ENCODE results near the gene TGM3.
"Not testable (repeated sequence)": the region's sequence is repeated elsewhere in the genome, so short reads cannot be mapped to it uniquely, and the experiment has no call there.

The TGM3 gene

GRCh38 chr20:2295886-2296515 lies at the start of gene TGM3:
TGM3 (plus strand) TSS chr20:2296001; CDS start chr20:2296064, 63 bp downstream.
- FAIRE-seq = no peak

- no peak for FAIRE-seq
These were observed 49.7 kb upstream of the TGM3 start for GRCh38 chr20:2246069-2246491.

GRCh38 chr20:2248837-2249236 lies 47.0 kb upstream of the TGM3 start:
- FAIRE-seq = no peak

GRCh38 chr20:2249935-2250334 lies 45.9 kb upstream of the TGM3 start:
- no peak for FAIRE-seq

- FAIRE-seq = no peak
These were observed 43.3 kb upstream of the TGM3 start for GRCh38 chr20:2252419-2252997.

GRCh38 chr20:2253256-2253655 lies 42.5 kb upstream of the TGM3 start:
- no peak for FAIRE-seq

GRCh38 chr20:2254333-2254732 lies 41.5 kb upstream of the TGM3 start:
- FAIRE-seq = no peak

GRCh38 chr20:2255926-2256531 lies 39.8 kb upstream of the TGM3 start:
- FAIRE-seq = no peak

GRCh38 chr20:2259731-2260130 lies 36.1 kb upstream of the TGM3 start:
- no peak for FAIRE-seq

GRCh38 chr20:2260250-2260649 lies 35.6 kb upstream of the TGM3 start:
- FAIRE-seq = no peak

GRCh38 chr20:2261046-2261485 lies 34.7 kb upstream of the TGM3 start:
- FAIRE-seq = no peak

GRCh38 chr20:2261629-2262028 lies 34.2 kb upstream of the TGM3 start:
- no peak for FAIRE-seq

GRCh38 chr20:2264118-2264517 lies 31.7 kb upstream of the TGM3 start:
- peak; percentile 95 for FAIRE-seq

- not testable (repeated sequence) for FAIRE-seq
These were observed 31.0 kb upstream of the TGM3 start for GRCh38 chr20:2264621-2265374.

GRCh38 chr20:2273634-2274302 lies 22.0 kb upstream of the TGM3 start:
- FAIRE-seq = no peak

GRCh38 chr20:2276015-2276414 lies 19.8 kb upstream of the TGM3 start:
- FAIRE-seq = no peak

GRCh38 chr20:2279253-2279779 lies 16.5 kb upstream of the TGM3 start:
- no peak for FAIRE-seq

GRCh38 chr20:2280082-2280481 lies 15.7 kb upstream of the TGM3 start:
- FAIRE-seq = no peak

GRCh38 chr20:2281563-2281962 lies 14.2 kb upstream of the TGM3 start:
- no peak for FAIRE-seq

- no peak for FAIRE-seq
These were observed 13.6 kb upstream of the TGM3 start for GRCh38 chr20:2282181-2282580.

GRCh38 chr20:2283706-2284423 lies 11.9 kb upstream of the TGM3 start:
- FAIRE-seq = peak; percentile 15

GRCh38 chr20:2285193-2285592 lies 10.6 kb upstream of the TGM3 start:
- FAIRE-seq = no peak

Measured in G401.6 (cell line).